HG03558 (cell line): ENCODE results near the gene PLD5.

ENCODE experiments used
- ATAC-seq: cut with Tn5 transposase; IDR thresholded peaks from one replicate; pipeline ENCODE4 v1.9.1; 2021; ENCODE audit warnings: moderate number of reproducible peaks; ENCODE audit not compliant: unreplicated experiment; ENCODE audit errors: extremely low read depth

The PLD5 gene

GRCh38 chr1:242524571-242525359, at the start of gene PLD5:
TSS of gene PLD5 (minus strand) at chr1:242524697.
- no peak for ATAC-seq

GRCh38 chr1:242569867-242570266, 45.4 kb upstream of the PLD5 start:
- no peak for ATAC-seq

GRCh38 chr1:242568666-242569065, 44.2 kb upstream of the PLD5 start:
- ATAC-seq: no peak

- no peak for ATAC-seq
Observed at GRCh38 chr1:242567596-242567995, 43.1 kb upstream of the PLD5 start.

- ATAC-seq: no peak
Observed at GRCh38 chr1:242556759-242557158, 32.3 kb upstream of the PLD5 start.

GRCh38 chr1:242556276-242556675, 31.8 kb upstream of the PLD5 start:
- ATAC-seq: no peak

- ATAC-seq: no peak
Observed at GRCh38 chr1:242554577-242554976, 30.1 kb upstream of the PLD5 start.

GRCh38 chr1:242546849-242547729, 22.6 kb upstream of the PLD5 start:
- no peak for ATAC-seq

GRCh38 chr1:242546441-242546840, 21.9 kb upstream of the PLD5 start:
- ATAC-seq: no peak

GRCh38 chr1:242544071-242544470, 19.6 kb upstream of the PLD5 start:
- ATAC-seq: no peak

GRCh38 chr1:242542271-242542670, 17.8 kb upstream of the PLD5 start:
- ATAC-seq: no peak

- no peak for ATAC-seq
Observed at GRCh38 chr1:242535986-242536385, 11.5 kb upstream of the PLD5 start.

GRCh38 chr1:242534753-242535152, 10.3 kb upstream of the PLD5 start:
- ATAC-seq: no peak

- ATAC-seq: no peak
Observed at GRCh38 chr1:242530761-242531160, 6.3 kb upstream of the PLD5 start.

GRCh38 chr1:242525769-242526168, 1.3 kb upstream of the PLD5 start:
- no peak for ATAC-seq

GRCh38 chr1:242525360-242525722, 844 bp upstream of the PLD5 start:
- ATAC-seq: no peak

GRCh38 chr1:242523719-242524570, 552 bp downstream of the PLD5 start:
- ATAC-seq: no peak

GRCh38 chr1:242522996-242523718, 1.3 kb downstream of the PLD5 start:
- ATAC-seq: no peak

GRCh38 chr1:242522304-242522945, 2.1 kb downstream of the PLD5 start:
- ATAC-seq: no peak
